HEK293 (cell line): ENCODE data around the gene ITGA5.

Source experiments
- GLIS1 ChIP-seq: fragments of 450-650 bp; formaldehyde crosslinking; IDR thresholded peaks from 2 replicates; pipeline ENCODE4 v1.5.1; 2016; ENCODE audit warnings: missing biosample characterization, missing genetic modification characterization
- KLF1 ChIP-seq: fragments of 450-650 bp; formaldehyde crosslinking; IDR thresholded peaks from 2 replicates; pipeline ENCODE4 v1.5.1; 2016; ENCODE audit warnings: missing biosample characterization, missing genetic modification characterization
- SCRT2 ChIP-seq: fragments of 450-650 bp; formaldehyde crosslinking; IDR thresholded peaks from 2 replicates; pipeline ENCODE4 v1.5.1; 2016; ENCODE audit warnings: missing biosample characterization, missing genetic modification characterization
- SETDB1 ChIP-seq: IDR thresholded peaks from one replicate; pipeline ENCODE4 v1.6.1; 2017; ENCODE audit warnings: mild to moderate bottlenecking, low read length, moderate library complexity, mixed read lengths; ENCODE audit not compliant: insufficient read length
- ZBTB8A ChIP-seq: fragments of 450-650 bp; formaldehyde crosslinking; IDR thresholded peaks from 2 replicates; pipeline ENCODE4 v1.5.1; 2016; ENCODE audit warnings: missing biosample characterization, missing genetic modification characterization
- ZIC2 ChIP-seq: fragments of 450-650 bp; formaldehyde crosslinking; IDR thresholded peaks from 2 replicates; pipeline ENCODE4 v1.5.1; 2016; ENCODE audit warnings: missing biosample characterization, missing genetic modification characterization
- ZNF10 ChIP-seq: fragments of 450-650 bp; formaldehyde crosslinking; IDR thresholded peaks from 2 replicates; pipeline ENCODE4 v1.5.1; 2017; ENCODE audit warnings: missing biosample characterization, missing genetic modification characterization
- ZNF132 ChIP-seq: fragments of 450-650 bp; formaldehyde crosslinking; IDR thresholded peaks from 2 replicates; pipeline ENCODE4 v1.5.1; 2017; ENCODE audit warnings: missing biosample characterization, missing genetic modification characterization, borderline replicate concordance
- ZNF133 ChIP-seq: fragments of 450-650 bp; formaldehyde crosslinking; IDR thresholded peaks from 2 replicates; pipeline ENCODE4 v1.5.1; 2016; ENCODE audit warnings: missing biosample characterization, missing genetic modification characterization
- ZNF138 ChIP-seq: fragments of 450-650 bp; formaldehyde crosslinking; IDR thresholded peaks from 2 replicates; pipeline ENCODE4 v1.5.1; 2016; ENCODE audit warnings: missing biosample characterization, missing genetic modification characterization, borderline replicate concordance
- ZNF16 ChIP-seq: fragments of 450-650 bp; formaldehyde crosslinking; IDR thresholded peaks from 2 replicates; pipeline ENCODE4 v1.5.1; 2016; ENCODE audit warnings: low read depth, missing biosample characterization, missing genetic modification characterization
- ZNF26 ChIP-seq: fragments of 450-650 bp; formaldehyde crosslinking; IDR thresholded peaks from 2 replicates; pipeline ENCODE4 v1.5.1; 2016; ENCODE audit warnings: missing biosample characterization, missing genetic modification characterization
- ZNF302 ChIP-seq: fragments of 450-650 bp; formaldehyde crosslinking; IDR thresholded peaks from 2 replicates; pipeline ENCODE4 v1.5.1; 2016; ENCODE audit warnings: missing biosample characterization, missing genetic modification characterization, low read depth
- ZNF335 ChIP-seq: fragments of 450-650 bp; formaldehyde crosslinking; conservative IDR thresholded peaks from 2 replicates; pipeline ENCODE4 v1.5.1; 2016; ENCODE audit warnings: missing biosample characterization, missing genetic modification characterization
- ZNF449 ChIP-seq: fragments of 450-650 bp; formaldehyde crosslinking; IDR thresholded peaks from 2 replicates; pipeline ENCODE4 v1.5.1; 2017; ENCODE audit warnings: missing biosample characterization, mild to moderate bottlenecking, missing genetic modification characterization, moderate library complexity
- ZNF514 ChIP-seq: fragments of 450-650 bp; formaldehyde crosslinking; IDR thresholded peaks from 2 replicates; pipeline ENCODE4 v1.5.1; 2016; ENCODE audit warnings: missing biosample characterization, missing genetic modification characterization
- ZNF549 ChIP-seq: fragments of 450-650 bp; IDR thresholded peaks from 2 replicates; pipeline ENCODE4 v1.5.1; 2018; ENCODE audit warnings: missing biosample characterization, missing genetic modification characterization, mild to moderate bottlenecking, inconsistent platforms, moderate library complexity
- ZNF571 ChIP-seq: fragments of 450-650 bp; formaldehyde crosslinking; IDR thresholded peaks from 2 replicates; pipeline ENCODE4 v1.5.0; 2017; ENCODE audit warnings: missing biosample characterization, missing genetic modification characterization
- ZNF629 ChIP-seq: fragments of 450-650 bp; formaldehyde crosslinking; IDR thresholded peaks from 2 replicates; pipeline ENCODE4 v1.5.1; 2017; ENCODE audit warnings: missing biosample characterization, missing genetic modification characterization
- ZNF654 ChIP-seq: fragments of 450-650 bp; formaldehyde crosslinking; IDR thresholded peaks from 2 replicates; pipeline ENCODE4 v1.5.1; 2016; ENCODE audit warnings: low read depth, missing biosample characterization, missing genetic modification characterization
- ZNF692 ChIP-seq: fragments of 450-650 bp; formaldehyde crosslinking; IDR thresholded peaks from 2 replicates; pipeline ENCODE4 v1.5.1; 2016; ENCODE audit warnings: missing biosample characterization, missing genetic modification characterization
- ZNF707 ChIP-seq: fragments of 450-650 bp; formaldehyde crosslinking; IDR thresholded peaks from 2 replicates; pipeline ENCODE4 v1.5.1; 2016; ENCODE audit warnings: missing biosample characterization, missing genetic modification characterization
- ZNF76 ChIP-seq: fragments of 450-650 bp; formaldehyde crosslinking; IDR thresholded peaks from 2 replicates; pipeline ENCODE4; 2016; ENCODE audit warnings: low read depth, missing biosample characterization, missing genetic modification characterization, borderline replicate concordance
- ZNF792 ChIP-seq: fragments of 450-650 bp; formaldehyde crosslinking; IDR thresholded peaks from 2 replicates; pipeline ENCODE4 v1.5.1; 2016; ENCODE audit warnings: missing biosample characterization, missing genetic modification characterization
- TF ChIP-seq, protein P1 (sequence below): fragments of 450-650 bp; formaldehyde crosslinking; IDR thresholded peaks from 2 replicates; pipeline ENCODE4 v1.5.1; 2016; ENCODE audit warnings: missing biosample characterization, missing genetic modification characterization
- TF ChIP-seq, protein P2 (sequence below): fragments of 450-650 bp; formaldehyde crosslinking; IDR thresholded peaks from 2 replicates; pipeline ENCODE4 v1.5.1; 2016; ENCODE audit warnings: missing biosample characterization, missing genetic modification characterization
- TF ChIP-seq, protein P3 (sequence below): fragments of 450-650 bp; formaldehyde crosslinking; IDR thresholded peaks from 2 replicates; pipeline ENCODE4 v1.5.0; 2017; ENCODE audit warnings: missing biosample characterization, missing genetic modification characterization, borderline replicate concordance

The ITGA5 gene

DNA sequence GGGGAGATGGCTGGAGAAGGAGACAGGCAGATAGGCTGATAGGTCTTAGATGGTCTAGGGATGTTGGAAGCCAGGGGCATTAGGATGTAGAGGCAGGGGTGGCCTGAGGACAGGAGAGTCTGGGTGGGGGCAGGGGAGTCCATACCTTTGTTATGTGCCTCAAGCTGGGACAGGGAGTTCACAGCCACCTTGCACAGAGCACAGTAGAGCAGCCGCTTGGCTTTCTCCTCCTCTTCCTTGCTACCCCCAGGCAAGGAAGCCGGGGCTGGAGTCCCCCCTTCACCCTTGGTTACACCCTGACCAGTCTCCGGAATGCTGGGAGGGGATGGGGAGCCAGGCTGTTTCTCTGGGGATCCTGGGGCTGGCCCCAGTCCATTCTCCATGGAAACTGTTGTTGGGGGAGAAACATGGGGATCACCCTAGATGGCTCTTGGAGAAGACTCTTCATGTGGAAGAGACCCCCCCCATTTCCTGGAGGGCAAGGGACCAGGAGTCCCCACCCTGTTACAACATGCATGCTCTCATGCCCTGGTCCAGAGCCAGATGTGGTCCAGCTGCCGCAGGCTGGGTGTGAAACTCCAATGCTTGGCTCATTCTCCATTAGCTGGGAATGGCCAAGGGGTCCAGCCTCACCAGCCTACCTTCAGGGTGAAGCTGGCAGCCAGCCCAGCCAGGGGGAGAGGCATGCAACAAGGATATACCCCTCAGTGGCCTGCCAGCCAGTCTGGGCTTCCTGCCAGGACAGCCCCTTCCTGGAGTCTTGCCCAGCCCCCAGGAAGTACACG lies 47.5 kb downstream of the ITGA5 start (continued):
- no peak for TF ChIP-seq ZNF707 (tag by site-specific recombination)
- TF ChIP-seq SCRT2 (tag by site-specific recombination) = peak; percentile 43; the same call in 1 of the 2 replicates
- TF ChIP-seq, protein P1, sequence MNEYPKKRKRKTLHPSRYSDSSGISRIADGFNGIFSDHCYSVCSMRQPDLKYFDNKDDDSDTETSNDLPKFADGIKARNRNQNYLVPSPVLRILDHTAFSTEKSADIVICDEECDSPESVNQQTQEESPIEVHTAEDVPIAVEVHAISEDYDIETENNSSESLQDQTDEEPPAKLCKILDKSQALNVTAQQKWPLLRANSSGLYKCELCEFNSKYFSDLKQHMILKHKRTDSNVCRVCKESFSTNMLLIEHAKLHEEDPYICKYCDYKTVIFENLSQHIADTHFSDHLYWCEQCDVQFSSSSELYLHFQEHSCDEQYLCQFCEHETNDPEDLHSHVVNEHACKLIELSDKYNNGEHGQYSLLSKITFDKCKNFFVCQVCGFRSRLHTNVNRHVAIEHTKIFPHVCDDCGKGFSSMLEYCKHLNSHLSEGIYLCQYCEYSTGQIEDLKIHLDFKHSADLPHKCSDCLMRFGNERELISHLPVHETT (tag by site-specific recombination) = no peak
- TF ChIP-seq ZNF76 (tag by site-specific recombination) = no peak
- TF ChIP-seq ZNF16 (tag by site-specific recombination) = no peak
- TF ChIP-seq, protein P2, sequence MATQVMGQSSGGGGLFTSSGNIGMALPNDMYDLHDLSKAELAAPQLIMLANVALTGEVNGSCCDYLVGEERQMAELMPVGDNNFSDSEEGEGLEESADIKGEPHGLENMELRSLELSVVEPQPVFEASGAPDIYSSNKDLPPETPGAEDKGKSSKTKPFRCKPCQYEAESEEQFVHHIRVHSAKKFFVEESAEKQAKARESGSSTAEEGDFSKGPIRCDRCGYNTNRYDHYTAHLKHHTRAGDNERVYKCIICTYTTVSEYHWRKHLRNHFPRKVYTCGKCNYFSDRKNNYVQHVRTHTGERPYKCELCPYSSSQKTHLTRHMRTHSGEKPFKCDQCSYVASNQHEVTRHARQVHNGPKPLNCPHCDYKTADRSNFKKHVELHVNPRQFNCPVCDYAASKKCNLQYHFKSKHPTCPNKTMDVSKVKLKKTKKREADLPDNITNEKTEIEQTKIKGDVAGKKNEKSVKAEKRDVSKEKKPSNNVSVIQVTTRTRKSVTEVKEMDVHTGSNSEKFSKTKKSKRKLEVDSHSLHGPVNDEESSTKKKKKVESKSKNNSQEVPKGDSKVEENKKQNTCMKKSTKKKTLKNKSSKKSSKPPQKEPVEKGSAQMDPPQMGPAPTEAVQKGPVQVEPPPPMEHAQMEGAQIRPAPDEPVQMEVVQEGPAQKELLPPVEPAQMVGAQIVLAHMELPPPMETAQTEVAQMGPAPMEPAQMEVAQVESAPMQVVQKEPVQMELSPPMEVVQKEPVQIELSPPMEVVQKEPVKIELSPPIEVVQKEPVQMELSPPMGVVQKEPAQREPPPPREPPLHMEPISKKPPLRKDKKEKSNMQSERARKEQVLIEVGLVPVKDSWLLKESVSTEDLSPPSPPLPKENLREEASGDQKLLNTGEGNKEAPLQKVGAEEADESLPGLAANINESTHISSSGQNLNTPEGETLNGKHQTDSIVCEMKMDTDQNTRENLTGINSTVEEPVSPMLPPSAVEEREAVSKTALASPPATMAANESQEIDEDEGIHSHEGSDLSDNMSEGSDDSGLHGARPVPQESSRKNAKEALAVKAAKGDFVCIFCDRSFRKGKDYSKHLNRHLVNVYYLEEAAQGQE (tag by site-specific recombination) = no peak
- TF ChIP-seq ZNF571 (tag by site-specific recombination) = no peak
- TF ChIP-seq ZNF302 (tag by site-specific recombination) = no peak
- TF ChIP-seq ZNF549 (tag by site-specific recombination) = no peak
- no peak for TF ChIP-seq ZNF629 (tag by site-specific recombination)
- no peak for TF ChIP-seq ZNF132 (tag by site-specific recombination)
- TF ChIP-seq KLF1 (tag by site-specific recombination) = no peak
- TF ChIP-seq ZBTB8A (tag by site-specific recombination) = peak; percentile 70
- TF ChIP-seq ZNF133 = no peak
- peak; percentile 53; the same call in 1 of the 2 replicates for TF ChIP-seq ZIC2 (tag by site-specific recombination)
- no peak for TF ChIP-seq ZNF514 (tag by site-specific recombination)
- TF ChIP-seq ZNF692 (tag by site-specific recombination) = no peak
- no peak for TF ChIP-seq ZNF654 (tag by site-specific recombination)
- TF ChIP-seq ZNF792 (tag by site-specific recombination) = no peak
- TF ChIP-seq ZNF10 = no peak
- TF ChIP-seq, protein P3, sequence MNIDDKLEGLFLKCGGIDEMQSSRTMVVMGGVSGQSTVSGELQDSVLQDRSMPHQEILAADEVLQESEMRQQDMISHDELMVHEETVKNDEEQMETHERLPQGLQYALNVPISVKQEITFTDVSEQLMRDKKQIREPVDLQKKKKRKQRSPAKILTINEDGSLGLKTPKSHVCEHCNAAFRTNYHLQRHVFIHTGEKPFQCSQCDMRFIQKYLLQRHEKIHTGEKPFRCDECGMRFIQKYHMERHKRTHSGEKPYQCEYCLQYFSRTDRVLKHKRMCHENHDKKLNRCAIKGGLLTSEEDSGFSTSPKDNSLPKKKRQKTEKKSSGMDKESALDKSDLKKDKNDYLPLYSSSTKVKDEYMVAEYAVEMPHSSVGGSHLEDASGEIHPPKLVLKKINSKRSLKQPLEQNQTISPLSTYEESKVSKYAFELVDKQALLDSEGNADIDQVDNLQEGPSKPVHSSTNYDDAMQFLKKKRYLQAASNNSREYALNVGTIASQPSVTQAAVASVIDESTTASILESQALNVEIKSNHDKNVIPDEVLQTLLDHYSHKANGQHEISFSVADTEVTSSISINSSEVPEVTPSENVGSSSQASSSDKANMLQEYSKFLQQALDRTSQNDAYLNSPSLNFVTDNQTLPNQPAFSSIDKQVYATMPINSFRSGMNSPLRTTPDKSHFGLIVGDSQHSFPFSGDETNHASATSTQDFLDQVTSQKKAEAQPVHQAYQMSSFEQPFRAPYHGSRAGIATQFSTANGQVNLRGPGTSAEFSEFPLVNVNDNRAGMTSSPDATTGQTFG (tag by site-specific recombination) = no peak
- no peak for TF ChIP-seq SETDB1
- TF ChIP-seq GLIS1 (tag by site-specific recombination) = peak; percentile 31; the same call in 1 of the 2 replicates
- TF ChIP-seq ZNF335 (tag by site-specific recombination) = no peak
- no peak for TF ChIP-seq ZNF26 (tag by site-specific recombination)
- TF ChIP-seq ZNF138 (tag by site-specific recombination) = no peak
- no peak for TF ChIP-seq ZNF449 (tag by site-specific recombination)
